Right ventricle myocardium inferior (tissue), 1 donor: ENCODE measurements around the gene PYROXD2. TPM values are rescaled to one million over a fixed set of nuclear protein-coding genes. Genes with fewer than 3 reads are reported as not detected.
"Not testable (repeated sequence)": the region's sequence is repeated elsewhere in the genome, so short reads cannot be mapped to it uniquely, and the experiment has no call there.

Experiments used
- ATAC-seq: fragments of 200-7000 bp; cut with Tn5 transposase; one replicate; pipeline ENCODE4 v1.9.1; 2020; ENCODE audit warnings: mild to moderate bottlenecking, moderate library complexity
- DNase-seq: peaks from one replicate; pipeline ENCODE4 v3.0.0; 2021; ENCODE audit errors: missing footprints
- intact Hi-C: fragments of 100-400 bp; cut with DNase I; formaldehyde crosslinking; loops from one replicate; pipeline ENCODE4 v1.11.0; 2022
- microRNA-seq: library from miRNA; unstranded; fragments of <30 nt; microRNA quantifications from one replicate; pipeline ENCODE4 v1.2.0, GENCODE V29; 2020
- total RNA-seq: library from RNA; stranded (reverse); fragmentation: NEBNext Ultra II Directional; extraction: Animal tissue kit (Norgen Biotek cat#: 25700); gene quantifications from one replicate; pipeline ENCODE4 v1.2.1, GENCODE V29; 2021
- donor health status: DM: no; HTN: yes; CAD: no; lungs with severe emphysema.

PYROXD2 gene
- total RNA-seq, 1 donor from 2014 or later = 10.7 TPM

DNA sequence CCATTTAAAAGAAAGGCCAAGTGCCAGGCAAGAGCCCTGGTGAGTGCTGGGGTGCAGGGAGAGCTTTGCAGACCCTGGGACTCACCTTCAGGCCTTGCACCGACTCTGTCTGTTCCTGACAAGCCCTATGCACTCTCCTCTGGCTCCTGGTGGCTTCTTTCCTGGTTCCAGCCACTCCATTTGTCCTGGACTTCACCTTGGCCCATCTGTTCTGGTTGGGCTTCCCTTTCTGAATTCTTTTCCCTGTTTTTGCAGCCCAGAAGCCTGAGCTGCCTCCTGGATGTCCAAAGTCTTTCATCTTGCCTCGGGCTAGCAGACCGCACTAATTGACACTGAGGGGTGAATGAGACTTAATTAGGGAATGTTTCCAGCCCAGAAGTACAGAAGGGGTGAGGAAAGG lies 60.5 kb downstream of the PYROXD2 start:
- intact Hi-C loops = no loop called here
- DNase-seq (no peak), ATAC-seq (no peak)

GRCh38 chr10:98353170-98353569 lies 61.8 kb downstream of the PYROXD2 start:
- no peak for ATAC-seq
- no peak for DNase-seq
- intact Hi-C loops = no loop called here

DNA sequence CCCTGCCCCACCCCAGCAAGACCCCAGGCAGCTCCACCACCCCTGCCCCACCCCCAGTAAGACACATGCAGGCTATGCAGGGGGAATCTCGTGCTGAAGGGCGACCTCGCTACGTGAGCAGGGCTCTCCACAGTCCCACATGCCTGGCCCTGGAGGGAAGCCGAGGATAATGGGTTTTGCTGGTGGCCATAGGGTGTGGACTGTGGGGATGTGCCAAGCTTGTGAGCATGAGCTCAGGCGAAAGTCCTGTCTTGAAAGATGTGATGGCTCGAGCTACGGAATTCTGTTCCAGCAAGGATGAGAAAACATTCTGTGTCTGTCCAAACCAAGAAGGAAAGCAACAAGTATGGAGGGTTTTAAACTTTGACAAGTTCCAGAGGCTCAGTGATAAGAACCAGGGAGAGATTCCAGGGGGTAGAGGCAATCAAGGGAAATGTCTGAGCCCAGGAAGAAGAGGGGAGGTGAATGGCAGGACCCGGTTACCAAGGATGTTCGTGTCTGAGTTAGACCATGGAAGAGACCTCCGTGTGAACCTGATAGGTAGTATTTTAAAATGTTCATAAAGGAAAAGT lies 63.1 kb downstream of the PYROXD2 start:
- intact Hi-C loops = no loop called here

DNA sequence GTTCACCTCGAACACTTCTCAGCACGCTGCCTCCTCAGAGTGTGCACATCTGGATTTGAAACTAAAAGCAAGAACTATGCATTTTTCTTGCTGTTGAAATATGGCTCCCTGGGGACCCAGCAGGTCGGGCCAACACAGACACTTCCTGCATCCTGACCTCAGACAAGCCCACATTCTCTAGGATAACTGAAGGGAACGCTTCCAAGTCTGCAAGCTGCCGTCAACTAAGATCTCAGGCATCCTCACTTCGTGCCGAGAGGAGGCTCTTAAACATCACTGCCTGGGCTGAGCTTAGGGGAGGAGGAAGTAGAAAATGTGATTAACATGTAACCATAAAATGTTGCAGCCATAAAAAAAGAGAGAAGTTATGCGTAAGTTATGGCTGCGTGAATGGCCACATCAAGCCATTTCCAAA lies 65.5 kb downstream of the PYROXD2 start:
- DNase-seq (no peak), ATAC-seq (peak; percentile 79)
- intact Hi-C loops = no loop called here

More for the DNA sequence above, 63.1 kb downstream of the PYROXD2 start:
- DNase-seq (no peak), ATAC-seq (peak; percentile 38)

GRCh38 chr10:98346847-98347246 lies 68.1 kb downstream of the PYROXD2 start:
- no peak for DNase-seq
- no peak for ATAC-seq
- intact Hi-C loops = no loop called here

- peak; percentile 82 for ATAC-seq
- intact Hi-C loops = loop anchor here (5.0 kb wide), 1 partner anchor 73 kb away; the partner anchor contains the start of gene PYROXD2
- peak; percentile 87 for DNase-seq
Measured at GRCh38 chr10:98344589-98345038, 70.4 kb downstream of the PYROXD2 start.

DNA sequence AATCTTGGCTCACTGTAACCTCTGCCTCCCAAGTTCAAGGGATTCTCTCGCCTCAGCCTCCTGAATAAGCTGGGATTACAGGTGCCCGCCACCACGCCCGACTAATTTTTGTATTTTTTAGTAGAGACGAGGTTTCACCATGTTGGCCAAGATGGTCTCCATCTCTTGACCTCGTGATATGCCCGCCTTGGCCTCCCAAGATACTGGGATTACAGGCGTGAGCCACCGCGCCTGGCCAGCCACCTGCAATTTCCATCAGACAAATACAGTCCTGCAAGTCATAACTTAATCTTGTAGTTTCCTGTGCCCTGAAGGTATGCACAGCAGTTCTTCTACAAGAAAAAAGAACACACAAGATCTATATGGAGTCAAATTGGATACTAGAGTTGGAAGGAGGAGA lies 73.3 kb downstream of the PYROXD2 start:
- ATAC-seq, DNase-seq: not testable (repeated sequence)
- intact Hi-C loops = loop anchor here (5.0 kb wide), 1 partner anchor 76 kb away; the partner anchor contains the start of gene PYROXD2

- intact Hi-C loops = loop anchor here (5.0 kb wide), 1 partner anchor 76 kb away; the partner anchor contains the start of gene PYROXD2
- ATAC-seq (peak; percentile 51), DNase-seq (no peak)
Measured at GRCh38 chr10:98340940-98341310, 74.1 kb downstream of the PYROXD2 start.

GRCh38 chr10:98340261-98340939 lies 74.6 kb downstream of the PYROXD2 start:
- intact Hi-C loops = loop anchor here (5.0 kb wide), 1 partner anchor 77 kb away; the partner anchor contains the start of gene PYROXD2
- peak; percentile 64 for ATAC-seq
- DNase-seq = no peak

DNA sequence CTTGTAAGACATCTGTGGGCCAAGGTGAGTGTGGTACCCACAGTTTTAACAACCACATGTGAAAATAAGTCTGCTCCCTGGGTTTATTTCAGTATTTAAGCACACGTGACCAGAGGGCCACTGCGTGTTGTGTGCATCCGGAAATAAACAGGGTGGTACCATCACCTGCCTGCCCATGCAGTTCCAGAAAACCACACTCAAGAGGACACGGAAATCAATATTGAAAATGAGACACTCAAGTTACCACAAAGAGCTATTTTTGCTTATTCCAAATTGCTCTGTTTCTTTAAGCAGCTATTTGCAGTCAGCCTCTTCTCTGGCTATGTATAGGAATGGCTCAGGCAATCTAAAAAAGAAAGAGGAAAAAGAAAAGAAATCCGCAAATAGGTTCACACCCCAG lies 75.2 kb downstream of the PYROXD2 start:
- intact Hi-C loops = loop anchor here (5.0 kb wide), 1 partner anchor 78 kb away; the partner anchor contains the start of gene PYROXD2
- ATAC-seq (no peak), DNase-seq (no peak)

GRCh38 chr10:98338896-98339295 lies 76.1 kb downstream of the PYROXD2 start:
- ATAC-seq (no peak), DNase-seq (no peak)
- intact Hi-C loops = no loop called here

DNA sequence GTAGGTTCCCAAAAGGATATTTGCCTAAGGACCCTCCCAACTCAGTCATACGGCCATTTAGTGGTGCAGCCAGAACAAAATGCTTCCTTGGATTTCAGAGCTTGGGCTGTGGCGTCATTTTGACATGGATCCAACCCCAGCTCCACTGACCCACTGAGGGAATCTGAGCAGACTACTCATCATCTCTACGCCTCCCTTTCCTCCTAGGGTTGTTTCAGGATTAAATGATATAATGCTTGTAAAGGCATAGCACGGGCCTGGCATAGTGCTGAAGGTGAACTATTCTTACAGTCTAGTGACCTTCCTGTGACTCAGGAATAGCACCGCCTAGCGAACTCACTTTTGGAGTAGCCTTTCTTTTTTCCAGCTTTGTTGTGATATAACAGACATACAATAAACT lies 76.7 kb downstream of the PYROXD2 start:
- ATAC-seq = peak; percentile 20
- DNase-seq = no peak
- intact Hi-C loops = no loop called here

- ATAC-seq = no peak
- intact Hi-C loops = no loop called here
- no peak for DNase-seq
Measured at GRCh38 chr10:98337484-98337883, 77.5 kb downstream of the PYROXD2 start.

Small RNAs within 50 kb of the gene (microRNA-seq; reads per million reads assigned to microRNA genes)
- gene MIR1287 = 145 reads per million, percentile 57 among the genes with 10 or more reads in this experiment
- gene MIR4685 = not detected

Other genes with a start within 250 kb of the PYROXD2 start
- 0.54 TPM for gene LOXL4, start 147.0 kb downstream of the PYROXD2 start, total RNA-seq
- gene HPS1, start 31.8 kb upstream of the PYROXD2 start, total RNA-seq = 27.9 TPM